Stimulated activated CD4-positive, alpha-beta T cell treated with anti-CD3 and anti-CD28 coated beads, Interleukin-2, amount 100 ng/mL, for 24 hours (primary cell): Measurements from ENCODE around the gene WIZ.
"Not testable (repeated sequence)": the region's sequence is repeated elsewhere in the genome, so short reads cannot be mapped to it uniquely, and the experiment has no call there.

Source experiments
- DNase-seq, 2 donors: peaks; one replicate each; pipeline ENCODE4 v3.0.0-alpha.2; 2020

WIZ gene, protein sequence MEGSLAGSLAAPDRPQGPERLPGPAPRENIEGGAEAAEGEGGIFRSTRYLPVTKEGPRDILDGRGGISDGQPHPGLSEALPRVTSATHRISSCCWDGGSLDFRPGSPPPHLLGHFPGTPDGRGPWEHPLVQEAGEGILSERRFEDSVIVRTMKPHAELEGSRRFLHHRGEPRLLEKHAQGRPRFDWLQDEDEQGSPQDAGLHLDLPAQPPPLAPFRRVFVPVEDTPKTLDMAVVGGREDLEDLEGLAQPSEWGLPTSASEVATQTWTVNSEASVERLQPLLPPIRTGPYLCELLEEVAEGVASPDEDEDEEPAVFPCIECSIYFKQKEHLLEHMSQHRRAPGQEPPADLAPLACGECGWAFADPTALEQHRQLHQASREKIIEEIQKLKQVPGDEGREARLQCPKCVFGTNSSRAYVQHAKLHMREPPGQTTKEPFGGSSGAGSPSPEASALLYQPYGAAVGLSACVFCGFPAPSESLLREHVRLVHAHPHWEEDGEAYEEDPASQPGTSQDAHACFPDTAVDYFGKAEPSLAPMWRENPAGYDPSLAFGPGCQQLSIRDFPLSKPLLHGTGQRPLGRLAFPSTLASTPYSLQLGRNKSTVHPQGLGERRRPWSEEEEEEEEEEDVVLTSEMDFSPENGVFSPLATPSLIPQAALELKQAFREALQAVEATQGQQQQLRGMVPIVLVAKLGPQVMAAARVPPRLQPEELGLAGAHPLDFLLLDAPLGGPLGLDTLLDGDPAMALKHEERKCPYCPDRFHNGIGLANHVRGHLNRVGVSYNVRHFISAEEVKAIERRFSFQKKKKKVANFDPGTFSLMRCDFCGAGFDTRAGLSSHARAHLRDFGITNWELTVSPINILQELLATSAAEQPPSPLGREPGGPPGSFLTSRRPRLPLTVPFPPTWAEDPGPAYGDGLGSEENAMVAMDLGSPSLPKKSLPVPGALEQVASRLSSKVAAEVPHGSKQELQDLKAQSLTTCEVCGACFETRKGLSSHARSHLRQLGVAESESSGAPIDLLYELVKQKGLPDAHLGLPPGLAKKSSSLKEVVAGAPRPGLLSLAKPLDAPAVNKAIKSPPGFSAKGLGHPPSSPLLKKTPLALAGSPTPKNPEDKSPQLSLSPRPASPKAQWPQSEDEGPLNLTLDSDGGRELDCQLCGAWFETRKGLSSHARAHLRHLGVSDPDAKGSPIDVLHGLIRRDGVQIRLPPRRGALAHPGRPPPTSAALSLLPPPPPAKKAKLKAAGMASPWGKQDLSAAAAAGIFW (N-terminal part only)

DNA sequence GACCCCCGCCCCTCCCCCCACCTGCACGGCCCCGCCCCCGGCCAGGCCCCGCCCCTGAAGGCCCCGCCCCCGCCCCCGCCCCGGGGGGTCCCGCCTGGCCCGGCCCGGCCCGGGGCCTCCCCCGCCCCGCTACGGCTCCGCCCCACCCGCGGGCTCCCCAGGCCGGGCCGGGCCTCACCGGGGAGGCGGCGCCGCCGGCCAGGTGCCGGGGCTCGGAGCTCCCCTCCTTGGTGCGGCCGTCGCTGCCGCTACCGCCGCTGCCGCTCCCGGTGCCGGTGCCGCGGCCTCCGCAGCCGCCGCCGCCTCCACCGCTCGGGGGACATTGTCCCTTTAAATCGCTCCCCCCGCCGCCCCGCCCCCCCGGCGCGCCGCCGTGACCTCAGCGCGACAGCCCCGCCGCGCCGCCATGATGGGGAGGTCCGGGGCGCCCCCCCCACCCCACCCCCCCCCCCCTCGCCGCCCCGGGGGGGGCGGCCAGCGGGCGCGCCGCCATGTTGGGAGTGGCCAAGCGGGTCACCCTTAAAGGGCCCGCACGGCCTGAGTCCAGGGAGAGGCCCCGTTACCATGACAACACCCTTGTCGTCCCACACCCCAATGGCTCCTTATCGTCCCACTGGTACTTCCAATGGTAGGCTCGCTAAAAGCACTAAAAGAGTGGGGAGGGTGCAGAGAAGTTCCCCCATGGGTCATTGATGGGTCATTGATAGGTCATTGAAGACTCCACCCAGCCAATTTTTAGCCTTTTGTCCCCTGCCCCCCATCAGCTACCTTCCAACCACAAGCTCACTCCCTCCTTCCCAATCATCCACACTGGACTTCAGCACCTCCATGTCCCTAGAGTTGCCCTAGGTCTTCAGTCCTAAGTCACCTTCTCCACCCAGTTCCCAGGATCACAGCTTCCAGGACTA, at the start of gene WIZ:
Gene WIZ (minus strand): TSS at position 337 of the 908 bp plus-strand sequence. CDS start 1,649 bp downstream, outside the sequence.
- peak; percentile 84 to 89 for DNase-seq

DNA sequence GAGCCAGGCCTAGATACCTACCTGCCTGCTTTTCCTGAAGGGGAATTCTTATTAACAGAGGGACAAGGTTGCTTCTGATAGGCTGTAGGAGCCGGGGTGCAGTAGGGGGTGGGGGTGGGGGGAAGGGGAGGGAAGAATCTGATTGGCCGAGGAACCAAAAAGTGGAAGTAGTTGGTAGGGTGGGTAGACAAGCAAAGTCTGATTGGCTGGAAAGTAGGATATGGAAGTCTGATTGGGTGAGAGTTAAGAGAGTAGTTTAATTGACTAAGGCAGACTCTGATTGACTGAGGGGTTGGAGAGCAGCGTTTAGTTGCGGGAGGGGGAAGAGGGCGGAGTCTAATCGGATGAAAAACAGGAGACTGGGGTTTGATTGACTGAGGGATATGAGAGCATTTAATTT, 49.2 kb upstream of the WIZ start:
- no peak for DNase-seq

DNA sequence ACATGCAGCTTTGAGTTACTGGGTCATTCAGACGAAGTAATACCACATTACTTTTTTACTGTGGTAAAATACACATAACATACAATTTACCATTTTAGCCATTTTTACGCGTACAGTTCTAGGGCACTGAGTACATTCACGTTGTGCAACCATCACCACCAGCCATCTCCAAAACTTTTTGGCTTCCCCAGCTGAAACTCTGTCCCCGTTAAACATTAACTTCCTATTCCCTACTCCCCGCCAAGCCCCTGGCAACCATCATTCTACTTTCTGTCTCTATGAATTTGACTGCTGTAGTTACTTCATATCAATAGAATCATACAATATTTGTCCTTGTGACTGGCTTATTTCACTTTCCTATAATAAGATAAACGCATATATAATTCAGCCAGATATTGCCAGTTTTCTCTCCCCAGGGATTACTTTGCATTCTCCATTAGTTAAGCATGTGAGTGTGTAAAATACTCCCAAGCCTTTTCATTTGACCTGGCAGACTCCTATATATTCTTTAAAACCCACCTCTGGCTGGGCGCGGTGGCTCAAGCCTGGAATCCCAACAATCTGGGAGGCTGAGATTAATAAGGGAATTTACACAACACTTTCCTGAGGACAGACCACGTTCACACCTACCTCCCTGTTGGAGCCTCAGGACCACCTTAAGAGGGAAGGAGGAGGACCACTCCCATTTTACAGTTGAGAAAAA, 48.6 kb upstream of the WIZ start:
- no peak for DNase-seq

DNA sequence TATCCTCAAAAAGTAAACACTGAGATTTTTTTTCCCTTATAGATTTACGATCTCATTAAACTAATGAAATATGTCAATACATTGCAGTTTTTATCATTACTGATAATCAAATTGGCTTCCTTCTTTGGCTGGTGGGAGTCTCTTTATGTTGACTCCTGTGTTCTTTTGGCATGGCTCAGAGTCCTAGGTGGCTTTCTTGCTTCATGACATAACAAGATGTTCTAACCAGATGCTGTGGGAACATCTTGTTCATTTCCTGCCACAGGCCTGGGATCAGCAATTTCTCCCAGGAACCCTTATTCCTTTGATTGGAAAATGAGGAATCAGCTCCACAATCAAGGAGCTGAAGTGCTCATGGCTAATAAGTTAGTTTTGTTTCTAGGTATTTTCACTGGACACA, 45.4 kb upstream of the WIZ start:
- no peak for DNase-seq

DNA sequence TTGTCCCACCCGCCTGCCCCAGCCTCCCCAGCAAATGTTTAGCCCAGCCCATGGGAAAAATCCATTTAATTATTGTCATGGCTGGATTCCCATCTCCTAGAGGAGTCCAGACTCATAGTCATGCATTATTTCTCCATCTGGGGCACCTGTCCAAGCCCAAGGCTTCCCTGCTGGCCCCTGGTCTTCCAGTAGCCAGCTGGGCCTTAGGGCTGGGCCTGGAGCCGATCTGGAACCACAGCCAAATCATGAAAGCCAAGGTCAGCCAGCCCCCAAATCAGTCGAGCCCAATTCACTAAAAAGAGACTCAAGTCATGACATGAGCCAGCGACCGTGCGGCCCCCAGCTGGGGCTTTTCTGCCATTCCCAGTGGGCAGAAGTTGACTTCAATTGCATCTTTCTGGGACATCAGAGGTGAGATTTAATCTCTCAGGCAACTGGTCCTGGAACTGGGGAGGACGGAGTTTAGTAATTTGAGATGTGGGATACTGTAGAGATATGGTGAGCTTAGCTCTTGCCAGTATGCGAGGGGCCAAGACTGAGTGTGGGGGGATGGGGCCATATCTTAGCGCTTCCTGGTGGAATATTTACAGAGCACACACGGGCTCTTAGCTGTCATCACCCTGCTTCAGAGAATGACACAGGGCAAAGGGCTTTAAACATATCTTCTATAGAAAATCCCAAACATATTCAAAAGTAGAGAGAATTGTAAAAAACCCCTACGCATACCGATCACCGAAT, 38.9 kb upstream of the WIZ start:
- DNase-seq = no peak

- no peak for DNase-seq
Measured at GRCh38 chr19:15487038-15487437, 37.3 kb upstream of the WIZ start.

- not testable (repeated sequence) for DNase-seq
Measured at GRCh38 chr19:15485768-15486167, 36.0 kb upstream of the WIZ start.

- DNase-seq = not testable (repeated sequence)
Measured at GRCh38 chr19:15480996-15481395, 31.2 kb upstream of the WIZ start.

DNA sequence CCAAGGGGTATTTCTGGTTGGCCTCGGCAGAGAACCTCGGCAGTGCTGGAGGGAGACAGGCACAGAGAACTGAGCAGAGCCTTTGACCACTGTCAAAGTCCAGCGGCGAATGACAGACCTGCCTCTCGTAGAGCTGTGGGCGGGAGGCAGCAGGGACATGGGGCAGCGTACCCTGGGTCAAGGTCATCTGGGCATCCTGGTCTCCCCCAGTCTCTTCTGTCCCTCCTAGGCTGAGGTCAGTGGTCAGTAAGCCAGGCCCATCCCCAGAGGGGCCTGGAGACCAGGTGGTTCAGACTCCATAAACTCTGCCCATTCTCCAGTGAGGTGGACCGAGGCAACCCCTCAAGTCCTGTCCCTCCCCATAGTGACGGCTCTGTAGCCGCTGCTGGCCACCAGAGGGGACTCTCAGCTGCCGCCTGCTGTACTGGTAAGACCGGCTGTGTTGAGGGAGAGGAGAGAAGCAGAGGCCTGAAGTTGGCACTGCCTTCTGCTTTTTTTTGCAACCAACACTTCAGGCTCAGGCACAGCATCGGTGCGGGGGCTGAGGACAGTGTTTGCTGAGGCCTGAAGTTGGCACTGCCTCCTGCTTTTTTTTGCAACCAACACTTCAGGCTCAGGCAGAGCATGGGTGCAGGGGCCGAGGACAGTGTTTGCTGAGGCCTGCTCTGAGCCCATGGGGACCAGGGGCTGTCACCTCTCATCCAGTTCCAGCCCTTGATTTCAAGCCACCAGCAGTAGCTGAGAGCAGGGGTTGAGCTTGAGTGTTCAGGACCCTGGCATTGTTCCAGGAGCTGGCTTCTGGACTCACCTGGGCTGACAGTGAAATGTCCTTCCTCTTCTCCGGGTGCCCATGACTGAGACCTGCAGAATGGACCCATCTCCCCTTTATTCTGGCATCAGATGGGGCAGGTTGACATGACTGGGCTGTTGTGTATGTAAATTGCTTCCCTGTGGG, 29.9 kb upstream of the WIZ start, which contains the start of gene PGLYRP2:
Gene PGLYRP2 (minus strand): TSS at position 111 of the 955 bp plus-strand sequence. CDS start 130 bp downstream, outside the sequence.
- no peak for DNase-seq

DNA sequence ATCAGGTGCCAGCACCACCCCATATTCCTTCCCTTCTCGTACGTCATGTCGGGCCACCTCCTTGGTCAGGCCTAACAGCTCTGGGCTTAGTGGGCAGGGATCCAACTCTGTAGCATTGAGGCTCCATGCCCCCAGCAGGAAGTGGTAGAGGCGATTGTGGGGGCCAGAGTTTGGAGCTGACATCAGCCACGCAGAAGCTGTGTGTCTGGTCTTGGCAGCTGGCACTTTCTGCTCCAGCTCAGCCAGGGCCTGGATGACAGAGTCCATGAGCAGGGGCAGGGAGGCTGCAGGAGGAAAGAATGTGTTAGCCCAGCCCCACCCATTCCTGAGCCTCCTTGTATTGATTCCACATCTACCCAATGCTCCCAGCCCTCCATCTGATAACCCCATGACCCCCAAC, 26.6 kb upstream of the WIZ start:
- DNase-seq = no peak

GRCh38 chr19:15475611-15476010, 25.9 kb upstream of the WIZ start:
- no peak for DNase-seq

DNA sequence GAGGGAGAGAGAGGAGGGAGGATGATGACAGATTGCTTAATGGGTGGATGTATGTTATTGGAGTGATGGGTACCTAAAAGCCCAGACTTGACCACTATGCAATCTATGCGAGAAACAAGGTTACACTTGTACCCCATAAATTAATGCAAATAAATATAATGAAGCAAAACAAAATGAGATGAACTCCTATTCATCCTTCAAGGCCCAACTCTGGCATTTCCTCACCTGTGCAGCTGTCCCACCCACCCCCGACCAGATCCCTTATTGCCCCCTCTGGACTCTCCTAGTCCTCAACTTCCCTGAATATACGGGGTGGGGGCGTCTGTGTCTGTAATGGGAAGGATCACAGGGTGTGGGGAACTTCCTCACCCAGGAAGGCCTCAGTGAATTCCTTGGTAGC, 25.4 kb upstream of the WIZ start:
- no peak for DNase-seq

GRCh38 chr19:15473821-15474220, 24.1 kb upstream of the WIZ start:
- not testable (repeated sequence) for DNase-seq

GRCh38 chr19:15471639-15472101, 21.9 kb upstream of the WIZ start:
- DNase-seq = no peak

DNA sequence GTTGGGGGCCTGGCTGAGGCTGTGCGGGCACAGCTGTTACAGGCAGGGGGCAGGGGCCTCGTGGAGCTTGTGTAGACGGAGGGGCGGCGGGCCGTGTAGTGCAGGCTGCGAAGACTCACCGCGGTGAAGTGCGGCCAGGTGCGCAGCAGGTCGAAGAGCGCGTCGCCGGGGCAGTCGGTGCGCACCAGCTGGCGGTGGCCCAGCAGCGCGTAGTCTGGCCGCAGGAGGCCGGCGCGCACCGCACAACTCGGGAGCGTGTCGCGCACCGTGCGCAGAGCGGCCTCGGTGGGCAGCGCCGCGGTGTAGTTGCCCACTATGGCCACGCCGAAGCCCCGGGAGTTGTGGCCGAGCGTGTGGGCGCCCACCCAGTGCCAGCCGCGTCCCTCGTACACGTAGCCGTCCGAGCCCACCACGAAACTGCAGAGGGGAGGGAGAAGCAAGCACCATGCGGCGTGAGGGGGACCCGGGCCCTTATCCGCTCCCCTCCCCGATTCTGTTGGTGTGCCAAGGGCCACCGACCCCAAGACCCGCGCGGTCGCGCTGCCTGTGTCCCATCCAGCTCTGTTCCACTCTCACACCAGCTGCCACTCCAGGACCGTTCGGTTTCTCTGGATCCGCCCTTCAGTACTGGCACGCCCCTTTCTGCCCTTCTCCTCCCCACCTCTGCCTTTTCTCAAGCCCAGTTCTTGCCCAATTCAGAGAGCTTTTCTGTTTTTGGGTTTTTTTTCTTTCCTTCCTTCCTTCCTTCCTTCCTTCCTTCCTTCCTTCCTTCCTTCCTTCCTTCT, 19.9 kb upstream of the WIZ start:
- DNase-seq = peak in 1 of 2 donors; percentile 46

GRCh38 chr19:15468675-15469512, 19.1 kb upstream of the WIZ start:
- DNase-seq = no peak

DNA sequence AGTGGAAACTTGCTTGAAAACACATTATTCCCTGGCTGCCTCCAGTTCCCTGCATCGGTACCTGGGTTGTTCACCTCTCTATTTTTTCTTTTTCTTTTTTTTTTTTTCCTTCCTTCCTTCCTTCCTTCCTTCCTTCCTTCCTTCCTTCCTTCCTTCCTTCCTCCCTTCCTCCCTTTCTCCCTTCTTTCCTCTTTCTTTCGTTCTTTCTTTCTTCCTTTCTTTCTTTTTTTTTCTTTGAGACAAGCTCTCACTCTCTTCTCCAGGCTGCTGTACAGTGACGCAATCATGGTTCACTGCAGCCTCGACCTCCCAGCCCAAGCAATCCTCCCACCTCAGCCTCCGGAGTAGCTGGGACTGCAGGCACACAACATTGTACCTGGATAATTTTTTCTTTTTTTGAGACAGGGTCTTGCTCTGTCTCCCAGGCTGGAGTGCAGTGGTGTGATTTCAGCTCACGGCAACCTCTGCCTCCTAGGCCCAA, 18.0 kb upstream of the WIZ start:
- DNase-seq = no peak
